Right lobe of liver (tissue), 4 donors: Measurements from ENCODE around the gene OR2K2.

Source experiments
- POLR2A ChIP-seq: fragments of 450-650 bp; IDR thresholded peaks from one replicate; pipeline ENCODE4 v1.6.1; 2017; ENCODE audit warnings: antibody characterized with exemption, mild to moderate bottlenecking
- TF ChIP-seq, protein P1 (sequence below), 4 donors: fragments of 200-600 bp in 3 of 4; fragments of 450-650 bp in 1 of 4; IDR thresholded peaks; one replicate each; pipeline versions ENCODE4 v1.5.1 to v1.8.0; 2016 to 2022; ENCODE audit warnings: antibody characterized with exemption in 4 of 4, mild to moderate bottlenecking in 2 of 4
- donor health status: DM: no; HTN: no; CAD: no.
- donor health status: DM: no; HTN: no; CAD: no.
- donor health status: DM: no; HTN: yes; CAD: no.

- TF ChIP-seq, protein P1, sequence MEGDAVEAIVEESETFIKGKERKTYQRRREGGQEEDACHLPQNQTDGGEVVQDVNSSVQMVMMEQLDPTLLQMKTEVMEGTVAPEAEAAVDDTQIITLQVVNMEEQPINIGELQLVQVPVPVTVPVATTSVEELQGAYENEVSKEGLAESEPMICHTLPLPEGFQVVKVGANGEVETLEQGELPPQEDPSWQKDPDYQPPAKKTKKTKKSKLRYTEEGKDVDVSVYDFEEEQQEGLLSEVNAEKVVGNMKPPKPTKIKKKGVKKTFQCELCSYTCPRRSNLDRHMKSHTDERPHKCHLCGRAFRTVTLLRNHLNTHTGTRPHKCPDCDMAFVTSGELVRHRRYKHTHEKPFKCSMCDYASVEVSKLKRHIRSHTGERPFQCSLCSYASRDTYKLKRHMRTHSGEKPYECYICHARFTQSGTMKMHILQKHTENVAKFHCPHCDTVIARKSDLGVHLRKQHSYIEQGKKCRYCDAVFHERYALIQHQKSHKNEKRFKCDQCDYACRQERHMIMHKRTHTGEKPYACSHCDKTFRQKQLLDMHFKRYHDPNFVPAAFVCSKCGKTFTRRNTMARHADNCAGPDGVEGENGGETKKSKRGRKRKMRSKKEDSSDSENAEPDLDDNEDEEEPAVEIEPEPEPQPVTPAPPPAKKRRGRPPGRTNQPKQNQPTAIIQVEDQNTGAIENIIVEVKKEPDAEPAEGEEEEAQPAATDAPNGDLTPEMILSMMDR (IDR thresholded peaks at IDR 0.05): no peak
- no peak for TF ChIP-seq POLR2A
Measured at GRCh38 chr9:111287127-111287526, 42.9 kb downstream of the OR2K2 start.
